K562 (cell line): Measurements from ENCODE around the gene TRIM69. TPM values are rescaled to one million over a fixed set of nuclear protein-coding genes. Genes with fewer than 3 reads are reported as not detected.
"Not testable (repeated sequence)": the region's sequence is repeated elsewhere in the genome, so short reads cannot be mapped to it uniquely, and the experiment has no call there.

Experiments
- ATAC-seq: fragments of 200-7000 bp; cut with Tn5 transposase; 3 replicates; pipeline ENCODE4 v1.9.1; 2020; ENCODE audit warnings: moderate library complexity
- BruUV-seq: library from RNA; stranded (reverse); fragments of 400-500 nt; replicated peaks from 2 replicates; lab custom pipeline; 2021; lab: Mats Ljungman, UMichigan
- CTCF ChIA-PET: fragments of 300-600 bp; formaldehyde crosslinking; extraction: SDS; loops from one replicate; lab custom pipeline; 2021; ENCODE audit warnings: low intra/inter-chr PET ratio; lab: Yijun Ruan, JAX
- POLR2A ChIA-PET: fragments of 300-600, 350-650 bp; sonication (Branson Sonifier 250); formaldehyde crosslinking; extraction: SDS; loops from one replicate; lab custom pipeline; 2021; ENCODE audit warnings: antibody characterized with exemption, inconsistent platforms; lab: Yijun Ruan, JAX
- DNase-seq, 4 experiments: peaks; one replicate each; pipeline versions ENCODE4 v3.0.0 to v3.0.0-alpha.2; 2011 to 2018; ENCODE audit warnings: low spot score in 3 of 4, mixed read lengths in 3 of 4; ENCODE audit errors: extremely low read depth in 1 of 4
- FAIRE-seq: peaks from 2 replicates; lab custom pipeline; 2011; peaks lifted over from hg19 to GRCh38; lab: Jason Lieb, UNC
- H2AFZ ChIP-seq: 2 replicates; pipeline ENCODE4 v1.6.0; 2011; ENCODE audit warnings: low read depth, low read length, control low read depth, inconsistent platforms
- H3K27ac ChIP-seq: fragments of 200-600 bp; 3 replicates; pipeline ENCODE4 v1.8.0; 2011; ENCODE audit warnings: low read depth, mild to moderate bottlenecking, control low read depth, inconsistent platforms, low read length, moderate library complexity, mixed read lengths; ENCODE audit errors: extremely low read depth
- H3K27me3 ChIP-seq, 2 experiments: fragments of 300-600 bp in 1 of 2; 2 replicates in 1 of 2; 3 replicates in 1 of 2; pipeline versions ENCODE4 v1.6.0 to v1.8.0; 2011; ENCODE audit warnings: inconsistent platforms in 2 of 2, low read length in 2 of 2, mild to moderate bottlenecking in 1 of 2, mixed read lengths in 1 of 2, moderate library complexity in 1 of 2; ENCODE audit not compliant: control insufficient read depth in 2 of 2, insufficient read depth in 2 of 2
- H3K36me3 ChIP-seq: fragments of 300-600 bp; 3 replicates; pipeline ENCODE4 v1.8.0; 2011; ENCODE audit warnings: mild to moderate bottlenecking, low read length, inconsistent platforms; ENCODE audit not compliant: control insufficient read depth, insufficient read depth
- H3K4me1 ChIP-seq, 2 experiments: fragments of 200-600 bp in 1 of 2; replicated peaks in 1 of 2; 2 replicates in 1 of 2; 3 replicates in 1 of 2; pipeline versions ENCODE4 v1.5.1 to v1.8.0; 2011; ENCODE audit warnings: inconsistent platforms in 2 of 2, low read length in 2 of 2, mild to moderate bottlenecking in 1 of 2, mixed read lengths in 1 of 2, moderate library complexity in 1 of 2; ENCODE audit not compliant: control insufficient read depth in 2 of 2, insufficient read depth in 2 of 2
- H3K4me2 ChIP-seq: 2 replicates; pipeline ENCODE4 v1.6.1; 2011; ENCODE audit warnings: low read length, control low read depth, inconsistent platforms, mixed read lengths; ENCODE audit not compliant: insufficient read depth
- H3K4me3 ChIP-seq: fragments of 200-600 bp; sonication (generic), shearing (Covaris generic); 2 replicates; pipeline ENCODE4 v1.5.1; 2016; ENCODE audit warnings: control low read depth, inconsistent platforms
- H3K79me2 ChIP-seq: fragments of 200-600 bp; 3 replicates; pipeline ENCODE4 v1.8.0; 2011; ENCODE audit warnings: low read length, inconsistent platforms; ENCODE audit not compliant: control insufficient read depth, insufficient read depth
- H3K9ac ChIP-seq, 2 experiments: 2 replicates each; pipeline versions ENCODE4 v1.6.0 to v1.6.1; 2011; ENCODE audit warnings: low read depth in 2 of 2, low read length in 2 of 2, control low read depth in 1 of 2, inconsistent platforms in 1 of 2, mild to moderate bottlenecking in 1 of 2, mixed read lengths in 1 of 2; ENCODE audit not compliant: insufficient read depth in 1 of 2
- H3K9me1 ChIP-seq: one replicate; pipeline ENCODE4 v1.6.0; 2011; ENCODE audit warnings: inconsistent platforms, mild to moderate bottlenecking, low read length, moderate library complexity; ENCODE audit not compliant: control insufficient read depth, insufficient read depth
- H3K9me3 ChIP-seq: replicated peaks from 2 replicates; pipeline ENCODE4 v1.5.1; 2011; ENCODE audit warnings: low read depth, low read length, inconsistent platforms; ENCODE audit not compliant: control insufficient read depth, insufficient read depth
- H4K20me1 ChIP-seq: replicated peaks from 2 replicates; pipeline ENCODE4 v1.6.1; 2011; ENCODE audit warnings: low read length, inconsistent platforms, mixed read lengths; ENCODE audit not compliant: control insufficient read depth, insufficient read depth
- WGBS: fragments of 100-300 bp; shearing (Covaris generic); methylation state at CpG from one replicate; pipeline ENCODE4 v1.1.6; 2016; ENCODE audit warnings: low coverage, mixed read lengths; ENCODE audit not compliant: insufficient coverage; ENCODE audit errors: missing lambda C conversion rate; 5-methylcytosine and 5-hydroxymethylcytosine counted together
- in situ Hi-C: fragments of 300-500 bp; cut with MboI; formaldehyde crosslinking; loops from 4 replicates; pipeline ENCODE4 v1.15.0; 2018; ENCODE audit warnings: inconsistent platforms, mixed read lengths
- intact Hi-C: fragments of 100-400 bp; cut with micrococcal nuclease; formaldehyde crosslinking; loops from 2 replicates; pipeline ENCODE4 v1.14.2; 2022
- polyA plus RNA-seq, 8 experiments: library from polyadenylated mRNA; depleted of rRNA in 4 of 8; stranded (reverse) in 5 of 8; unstranded in 3 of 8; fragments of >200 nt; fragmentation: Nextera tagmentation in 2 of 8; fragmentation: Illumina TruSeq in 1 of 8; extraction: Ambion mirVana in 2 of 8; extraction: Trizol in 1 of 8; gene quantifications; 2 replicates each; pipeline versions ENCODE4 v1.2.1 to v1.2.3, GENCODE V29; 2011 to 2014; ENCODE audit warnings: inconsistent platforms in 1 of 8, missing spikeins in 1 of 8
- total RNA-seq, 7 experiments: library from RNA; depleted of rRNA in 6 of 7; stranded (reverse); fragments of >200 nt in 6 of 7; fragmentation: Illumina TruSeq in 2 of 7; extraction: Trizol in 2 of 7; gene quantifications; 2 replicates each; pipeline versions ENCODE4 v1.2.1 to v1.2.3, GENCODE V29; 2011 to 2021; ENCODE audit warnings: low replicate concordance in 1 of 7
- TF ChIP-seq, protein P1 (sequence below), 2 experiments: fragments of 450-650 bp; IDR thresholded peaks; 2 replicates each; pipeline ENCODE4 v1.6.1; 2018; ENCODE audit warnings: mild to moderate bottlenecking in 2 of 2, low read depth in 1 of 2; ENCODE audit not compliant: partially characterized antibody in 2 of 2

TRIM69 gene
- total and polyA plus RNA-seq, 9 of the 15 experiments (the other 6 are each of a cell fraction or from before 2014, with no cell fraction given) = 1.0 to 4.3 (median 2.3) TPM

DNA sequence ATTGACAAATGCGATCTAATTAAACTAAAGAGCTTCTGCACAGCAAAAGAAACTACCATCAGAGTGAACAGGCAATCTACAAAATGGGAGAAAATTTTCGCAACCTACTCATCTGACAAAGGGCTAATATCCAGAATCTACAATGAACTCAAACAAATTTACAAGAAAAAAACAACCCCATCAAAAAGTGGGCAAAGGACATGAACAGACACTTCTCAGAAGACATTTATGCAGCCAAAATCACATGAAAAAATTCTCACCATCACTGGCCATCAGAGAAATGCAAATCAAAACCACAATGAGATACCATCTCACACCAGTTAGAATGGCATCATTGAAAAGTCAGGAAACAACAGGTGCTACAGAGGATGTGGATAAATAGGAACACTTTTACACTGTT lies 7.1 kb downstream of the TRIM69 start:
- POLR2A ChIA-PET, H2AFZ ChIP-seq, in situ Hi-C loops, H3K9me1 ChIP-seq, CTCF ChIA-PET, H3K4me1 ChIP-seq, FAIRE-seq, H3K27ac ChIP-seq, BruUV-seq, H4K20me1 ChIP-seq, H3K36me3 ChIP-seq, intact Hi-C loops, DNase-seq, H3K79me2 ChIP-seq, H3K27me3 ChIP-seq, ATAC-seq, H3K4me3 ChIP-seq, H3K9ac ChIP-seq, H3K4me2 ChIP-seq, H3K9me3 ChIP-seq: not testable (repeated sequence)
- TF ChIP-seq, protein P1, sequence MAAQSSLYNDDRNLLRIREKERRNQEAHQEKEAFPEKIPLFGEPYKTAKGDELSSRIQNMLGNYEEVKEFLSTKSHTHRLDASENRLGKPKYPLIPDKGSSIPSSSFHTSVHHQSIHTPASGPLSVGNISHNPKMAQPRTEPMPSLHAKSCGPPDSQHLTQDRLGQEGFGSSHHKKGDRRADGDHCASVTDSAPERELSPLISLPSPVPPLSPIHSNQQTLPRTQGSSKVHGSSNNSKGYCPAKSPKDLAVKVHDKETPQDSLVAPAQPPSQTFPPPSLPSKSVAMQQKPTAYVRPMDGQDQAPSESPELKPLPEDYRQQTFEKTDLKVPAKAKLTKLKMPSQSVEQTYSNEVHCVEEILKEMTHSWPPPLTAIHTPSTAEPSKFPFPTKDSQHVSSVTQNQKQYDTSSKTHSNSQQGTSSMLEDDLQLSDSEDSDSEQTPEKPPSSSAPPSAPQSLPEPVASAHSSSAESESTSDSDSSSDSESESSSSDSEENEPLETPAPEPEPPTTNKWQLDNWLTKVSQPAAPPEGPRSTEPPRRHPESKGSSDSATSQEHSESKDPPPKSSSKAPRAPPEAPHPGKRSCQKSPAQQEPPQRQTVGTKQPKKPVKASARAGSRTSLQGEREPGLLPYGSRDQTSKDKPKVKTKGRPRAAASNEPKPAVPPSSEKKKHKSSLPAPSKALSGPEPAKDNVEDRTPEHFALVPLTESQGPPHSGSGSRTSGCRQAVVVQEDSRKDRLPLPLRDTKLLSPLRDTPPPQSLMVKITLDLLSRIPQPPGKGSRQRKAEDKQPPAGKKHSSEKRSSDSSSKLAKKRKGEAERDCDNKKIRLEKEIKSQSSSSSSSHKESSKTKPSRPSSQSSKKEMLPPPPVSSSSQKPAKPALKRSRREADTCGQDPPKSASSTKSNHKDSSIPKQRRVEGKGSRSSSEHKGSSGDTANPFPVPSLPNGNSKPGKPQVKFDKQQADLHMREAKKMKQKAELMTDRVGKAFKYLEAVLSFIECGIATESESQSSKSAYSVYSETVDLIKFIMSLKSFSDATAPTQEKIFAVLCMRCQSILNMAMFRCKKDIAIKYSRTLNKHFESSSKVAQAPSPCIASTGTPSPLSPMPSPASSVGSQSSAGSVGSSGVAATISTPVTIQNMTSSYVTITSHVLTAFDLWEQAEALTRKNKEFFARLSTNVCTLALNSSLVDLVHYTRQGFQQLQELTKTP (IDR thresholded peaks at IDR 0.05; ENCODE audit: low read depth in 1 of 2, partially characterized antibody in 2 of 2) = peak in 1 of 2 experiments; percentile 95
- WGBS = 44% methylated on average over 1 of the region's 2 CpGs
